Thyroid gland (tissue), 4 donors: ENCODE results near the gene RPS6KL1. TPM values are rescaled to one million over a fixed set of nuclear protein-coding genes. Genes with fewer than 3 reads are reported as not detected.

Experiments used
- DNase-seq, 2 donors: peaks; one replicate each; pipeline ENCODE4 v3.0.0-alpha.2; 2019
- H3K27ac ChIP-seq, 3 donors: fragments of 200-600 bp; sonication (generic); 1 replicate in 2 of 3; 2 replicates in 1 of 3; pipeline ENCODE4 v1.5.1; 2016 to 2019; ENCODE audit warnings: mild to moderate bottlenecking in 1 of 3, moderate library complexity in 1 of 3
- H3K27me3 ChIP-seq: fragments of 200-600 bp; sonication (generic); one replicate; pipeline ENCODE4 v1.5.1; 2019
- H3K36me3 ChIP-seq, 2 donors: fragments of 200-600 bp; sonication (generic); one replicate each; pipeline ENCODE4 v1.5.1; 2016 to 2019
- H3K4me1 ChIP-seq, 2 donors: fragments of 200-600 bp; sonication (generic); one replicate each; pipeline ENCODE4 v1.5.1; 2017 to 2019
- H3K4me3 ChIP-seq, 3 donors: fragments of 200-600 bp; sonication (generic); replicated peaks in 1 of 3; 1 replicate in 2 of 3; 2 replicates in 1 of 3; pipeline ENCODE4 v1.5.1; 2016; ENCODE audit warnings: mild to moderate bottlenecking in 1 of 3
- H3K9me3 ChIP-seq: fragments of 200-600 bp; sonication (generic); one replicate; pipeline ENCODE4 v1.5.1; 2017
- CTCF ChIP-seq, 6 experiments: fragments of 200-600 bp in 3 of 6; fragments of 450-650 bp in 3 of 6; sonication (generic) in 3 of 6; IDR thresholded peaks; one replicate each; pipeline ENCODE4 v1.5.1; 2016 to 2019; ENCODE audit warnings: antibody characterized with exemption in 6 of 6, mild to moderate bottlenecking in 2 of 6, inconsistent platforms in 1 of 6, moderate library complexity in 1 of 6
- POLR2A ChIP-seq, 2 donors: fragments of 450-650 bp; IDR thresholded peaks; one replicate each; pipeline ENCODE4 v1.6.1; 2017; ENCODE audit warnings: antibody characterized with exemption in 2 of 2, mild to moderate bottlenecking in 2 of 2, moderate library complexity in 1 of 2
- WGBS, 2 donors: methylation state at CpG; one replicate each; pipeline ENCODE4 v1.1.5; 2017; 5-methylcytosine and 5-hydroxymethylcytosine counted together
- intact Hi-C: fragments of 100-400 bp; cut with DNase I; formaldehyde crosslinking; loops from one replicate; pipeline ENCODE4 v1.15.1; 2023
- total RNA-seq, 4 donors: library from RNA; depleted of rRNA; stranded (reverse); fragments of >200 nt; gene quantifications; one replicate each; pipeline ENCODE4 v1.2.3, GENCODE V29; 2016

Gene RPS6KL1
- total RNA-seq, 4 donors from 2014 or later: 5.7 to 16.4 (median 9.5) TPM

- Histone ChIP-seq H3K27ac (no peak overlapping the region), H3K4me3 (no peak overlapping the region), H3K36me3 (no peaks in the 10 kb centered on the region), H3K4me1 (peaks cover 13 to 34% of the 10 kb centered on the region in 2 donors), H3K27me3 (no peaks in the 10 kb centered on the region), H3K9me3 (no peaks in the 10 kb centered on the region)
- no peak for TF ChIP-seq POLR2A (IDR thresholded peaks at IDR 0.05)
- no peak for TF ChIP-seq CTCF (IDR thresholded peaks at IDR 0.05)
- 64 to 74% methylated on average over 6 of the region's 6 CpGs for WGBS, 2 donors
- DNase-seq: no peak
- intact Hi-C loops: no loop called here
Measured at GRCh38 chr14:74927225-74927624, 4.2 kb upstream of the RPS6KL1 start.

- Histone ChIP-seq H3K4me1 (peaks cover 0 to 14% of the 10 kb centered on the region in 2 donors), H3K9me3 (no peaks in the 10 kb centered on the region), H3K27me3 (no peaks in the 10 kb centered on the region), H3K4me3 (no peak overlapping the region), H3K36me3 (no peaks in the 10 kb centered on the region), H3K27ac (no peak overlapping the region)
- TF ChIP-seq POLR2A (IDR thresholded peaks at IDR 0.05) (no peak), CTCF (IDR thresholded peaks at IDR 0.05) (no peak)
- no peak for DNase-seq
- WGBS, 2 donors: 86% methylated on average over 11 of the region's 11 CpGs
- intact Hi-C loops: no loop called here
Measured at GRCh38 chr14:74924061-74924460, 1.0 kb upstream of the RPS6KL1 start.

GRCh38 chr14:74921987-74922751 lies 891 bp downstream of the RPS6KL1 start:
- WGBS, 2 donors: 87 to 89% methylated on average over 19 of the region's 19 CpGs
- no peaks in the 10 kb centered on the region for H3K36me3 ChIP-seq
- peaks cover 11 to 29% of the 10 kb centered on the region in 2 donors for H3K4me1 ChIP-seq
- H3K4me3 ChIP-seq: peak overlapping the region in 1 of 3 donors; percentile 50
- H3K9me3 ChIP-seq: no peaks in the 10 kb centered on the region
- intact Hi-C loops: no loop called here
- DNase-seq: no peak
- no peaks in the 10 kb centered on the region for H3K27me3 ChIP-seq
- TF ChIP-seq POLR2A (IDR thresholded peaks at IDR 0.05) (no peak), CTCF (IDR thresholded peaks at IDR 0.05) (no peak)
- H3K27ac ChIP-seq: peak overlapping the region in 1 of 3 donors; percentile 57

- intact Hi-C loops: no loop called here
- H3K4me1 ChIP-seq: peaks cover 17 to 35% of the 10 kb centered on the region in 2 donors
- no peak overlapping the region for H3K27ac ChIP-seq
- H3K4me3 ChIP-seq: no peak overlapping the region
- no peak for DNase-seq
- 95 to 98% methylated on average over 18 to 19 of the region's 19 CpGs for WGBS, 2 donors
- H3K9me3 ChIP-seq: no peaks in the 10 kb centered on the region
- TF ChIP-seq CTCF (IDR thresholded peaks at IDR 0.05) (no peak), POLR2A (IDR thresholded peaks at IDR 0.05) (no peak)
- H3K36me3 ChIP-seq: no peaks in the 10 kb centered on the region
- no peaks in the 10 kb centered on the region for H3K27me3 ChIP-seq
Measured at GRCh38 chr14:74921053-74921620, 1.9 kb downstream of the RPS6KL1 start.

- DNase-seq: no peak
- Histone ChIP-seq H3K36me3 (no peaks in the 10 kb centered on the region), H3K4me1 (peaks cover 17 to 35% of the 10 kb centered on the region in 2 donors), H3K27me3 (no peaks in the 10 kb centered on the region), H3K27ac (no peak overlapping the region), H3K9me3 (no peaks in the 10 kb centered on the region), H3K4me3 (no peak overlapping the region)
- TF ChIP-seq POLR2A (IDR thresholded peaks at IDR 0.05): no peak
- no peak for TF ChIP-seq CTCF (IDR thresholded peaks at IDR 0.05)
- 93 to 95% methylated on average over 4 of the region's 4 CpGs for WGBS, 2 donors
- intact Hi-C loops: no loop called here
Measured at GRCh38 chr14:74920281-74920680, 2.8 kb downstream of the RPS6KL1 start.
